GM12878 (cell line): ENCODE results near the gene CHPT1.

ENCODE experiments used
- BCL3 ChIP-seq: IDR thresholded peaks from 2 replicates; pipeline ENCODE4 v1.6.1; 2011; ENCODE audit warnings: borderline replicate concordance, low read depth, mild to moderate bottlenecking, moderate library complexity, low read length; ENCODE audit not compliant: insufficient read depth, poor library complexity, severe bottlenecking
- CBX3 ChIP-seq: fragments of 200-600 bp; sonication (generic); IDR thresholded peaks from 2 replicates; pipeline ENCODE4 v1.6.1; 2016; ENCODE audit warnings: low read depth, borderline replicate concordance
- CTCF ChIP-seq, 3 experiments: IDR thresholded peaks in 2 of 3; conservative IDR thresholded peaks in 1 of 3; 2 replicates each; pipeline ENCODE4 v1.5.1; 2011; ENCODE audit warnings: low read depth in 3 of 3, low read length in 3 of 3, mild to moderate bottlenecking in 3 of 3, control low read depth in 2 of 3, moderate library complexity in 2 of 3, inconsistent platforms in 1 of 3, mixed read lengths in 1 of 3; ENCODE audit not compliant: control insufficient read depth in 2 of 3, insufficient read depth in 1 of 3; ENCODE audit errors: extremely low read depth in 1 of 3
- EP300 ChIP-seq, 2 experiments: fragments of 150-350 bp in 1 of 2; IDR thresholded peaks; 2 replicates each; pipeline ENCODE4 v1.6.1; 2011 to 2012; ENCODE audit warnings: low read depth in 2 of 2, low read length in 2 of 2, borderline replicate concordance in 1 of 2, improper control_type of control experiment in 1 of 2, inconsistent platforms in 1 of 2; ENCODE audit not compliant: control insufficient read depth in 1 of 2
- NR2C2 ChIP-seq: IDR thresholded peaks from 2 replicates; pipeline ENCODE4 v1.6.1; 2011; ENCODE audit warnings: borderline replicate concordance, low read depth; ENCODE audit not compliant: control insufficient read depth, insufficient read length
- REST ChIP-seq: IDR thresholded peaks from 2 replicates; pipeline ENCODE4 v1.6.1; 2012; ENCODE audit warnings: mild to moderate bottlenecking, low read depth, low read length
- SP1 ChIP-seq: IDR thresholded peaks from one replicate; pipeline ENCODE4 v1.6.1; 2011; ENCODE audit warnings: low read depth, low read length
- ZBTB11 ChIP-seq: fragments of 450-650 bp; formaldehyde crosslinking; IDR thresholded peaks from 2 replicates; pipeline ENCODE4 v1.5.0; 2022; ENCODE audit warnings: mild to moderate bottlenecking, missing genetic modification characterization
- ZNF24 ChIP-seq: fragments of 450-650 bp; IDR thresholded peaks from 2 replicates; pipeline ENCODE4 v1.6.1; 2017; ENCODE audit warnings: antibody characterized with exemption, mild to moderate bottlenecking

GRCh38 chr12:101769865-101770264 lies 72.4 kb downstream of the CHPT1 start:
- TF ChIP-seq CTCF (IDR thresholded peaks at IDR 0.05 in 2 of 3, conservative IDR thresholded peaks at IDR 0.05 in 1 of 3; ENCODE audit: control insufficient read depth in 2 of 3, extremely low read depth in 1 of 3, insufficient read depth in 1 of 3, low read depth in 3 of 3, low read length in 3 of 3) (no peak), ZNF24 (no peak), BCL3 (no peak), SP1 (no peak), CBX3 (no peak), ZBTB11 (CRISPR knock-in tag) (no peak), EP300 (IDR thresholded peaks at IDR 0.05; ENCODE audit: borderline replicate concordance in 1 of 2, control insufficient read depth in 1 of 2, low read depth in 2 of 2, low read length in 2 of 2) (no peak), REST (no peak), NR2C2 (no peak)
